Measurements from ENCODE around the gene STRAP. TPM values are rescaled to one million over a fixed set of nuclear protein-coding genes. Genes with fewer than 3 reads are reported as not detected.
A peak's percentile ranks its signal among the peaks of the same experiment; 100 is the strongest.

The STRAP gene
- total RNA-seq, 1 donor from 2014 or later: 31.9 TPM

- intact Hi-C loops (cut with DNase I): loop anchor here (5.0 kb wide), 1 partner anchor 580 kb away; no protein-coding TSS in a partner anchor
- TF ChIP-seq CTCF (IDR thresholded peaks at IDR 0.05) (no peak), POLR2A (IDR thresholded peaks at IDR 0.05) (no peak), POLR2AphosphoS5 (IDR thresholded peaks at IDR 0.05; ENCODE audit: insufficient read depth in 1 of 2, low read depth in 1 of 2) (no peak)
- DNase-seq (ENCODE audit: extremely low spot score in 2 of 2): no peak
- Histone ChIP-seq H3K4me1 (no peaks in the 10 kb centered on the region), H3K36me3 (no peaks in the 10 kb centered on the region), H3K27ac (no peak overlapping the region), H3K27me3 (no peaks in the 10 kb centered on the region), H3K9me3 (no peaks in the 10 kb centered on the region), H3K4me3 (no peak overlapping the region)
Measured at GRCh38 chr12:15852383-15852782, 29.8 kb upstream of the STRAP start.

DNA sequence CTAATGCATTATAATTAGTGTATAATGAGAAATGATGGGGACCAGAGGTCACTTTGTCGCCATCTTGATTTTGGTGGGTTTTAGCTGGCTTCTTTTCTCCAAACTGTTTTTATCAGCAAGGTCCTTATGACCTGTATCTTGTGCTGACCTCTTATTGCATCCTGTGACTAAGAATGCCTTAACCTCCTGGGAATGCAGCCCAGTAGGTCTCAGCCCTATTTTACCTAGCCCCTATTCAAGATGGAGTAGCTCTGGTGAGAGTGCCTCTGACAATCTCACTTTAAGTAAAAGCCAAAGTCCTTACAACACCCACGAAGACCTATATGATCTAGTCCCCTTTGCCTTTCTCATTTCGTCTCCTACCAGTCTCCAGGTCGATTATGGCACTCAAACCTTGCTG lies 28.3 kb upstream of the STRAP start:
- Histone ChIP-seq H3K27me3 (no peaks in the 10 kb centered on the region), H3K4me3 (no peak overlapping the region), H3K9me3 (no peaks in the 10 kb centered on the region), H3K4me1 (no peaks in the 10 kb centered on the region), H3K36me3 (no peaks in the 10 kb centered on the region), H3K27ac (no peak overlapping the region)
- intact Hi-C loops (cut with DNase I): loop anchor here (5.0 kb wide), 1 partner anchor 582 kb away; no protein-coding TSS in a partner anchor
- DNase-seq (ENCODE audit: extremely low spot score in 2 of 2): no peak
- TF ChIP-seq CTCF (IDR thresholded peaks at IDR 0.05) (no peak), POLR2AphosphoS5 (IDR thresholded peaks at IDR 0.05; ENCODE audit: insufficient read depth in 1 of 2, low read depth in 1 of 2) (no peak), POLR2A (IDR thresholded peaks at IDR 0.05) (no peak)

DNA sequence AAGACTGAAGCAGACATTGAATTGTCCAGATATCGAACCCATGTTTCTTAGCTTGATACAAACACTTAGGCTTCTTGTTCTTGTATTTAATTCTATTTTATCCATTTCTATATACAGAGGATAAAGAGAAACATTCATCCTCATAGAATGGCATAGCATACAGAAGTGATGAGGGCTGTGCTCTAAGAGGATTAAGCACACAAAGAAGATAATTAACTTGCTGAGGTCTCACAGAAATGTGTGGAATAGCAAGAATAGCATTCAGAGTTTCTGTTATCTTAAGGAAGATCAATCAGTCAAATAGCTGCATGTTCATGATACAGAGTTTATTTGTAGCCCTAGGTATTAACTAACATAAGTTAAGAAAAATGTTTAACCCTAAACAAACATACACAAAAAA lies 27.3 kb upstream of the STRAP start:
- intact Hi-C loops (cut with DNase I): loop anchor here (5.0 kb wide), 2 partner anchors 583 to 633 kb away; partner anchors contain the start of gene RERG
- no peaks in the 10 kb centered on the region for H3K27me3 ChIP-seq
- H3K4me1 ChIP-seq: no peaks in the 10 kb centered on the region
- no peaks in the 10 kb centered on the region for H3K9me3 ChIP-seq
- no peak overlapping the region for H3K27ac ChIP-seq
- TF ChIP-seq POLR2A (IDR thresholded peaks at IDR 0.05) (no peak), POLR2AphosphoS5 (IDR thresholded peaks at IDR 0.05; ENCODE audit: insufficient read depth in 1 of 2, low read depth in 1 of 2) (no peak), CTCF (IDR thresholded peaks at IDR 0.05) (no peak)
- H3K36me3 ChIP-seq: no peaks in the 10 kb centered on the region
- H3K4me3 ChIP-seq: no peak overlapping the region
- DNase-seq (ENCODE audit: extremely low spot score in 2 of 2): no peak

DNA sequence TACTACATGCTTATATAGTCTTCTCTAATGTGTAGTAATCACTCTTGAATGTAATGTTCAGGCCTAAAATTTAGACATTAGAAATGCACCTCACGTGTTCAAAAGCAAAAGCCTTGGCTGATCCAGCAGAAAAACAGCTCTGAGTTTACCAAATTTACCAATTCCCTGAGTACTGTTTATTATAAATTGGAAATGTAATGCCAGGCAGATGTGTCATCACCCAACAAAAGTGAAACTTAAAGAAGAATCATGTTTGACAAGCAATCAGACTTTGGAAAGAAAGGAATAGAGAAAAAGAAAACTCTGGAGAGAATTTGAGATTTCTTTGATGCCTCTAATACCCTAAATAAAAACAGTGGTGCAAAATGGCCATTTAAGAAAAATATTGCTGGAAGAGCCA lies 26.5 kb upstream of the STRAP start:
- no peaks in the 10 kb centered on the region for H3K36me3 ChIP-seq

More for the DNA sequence above, 26.5 kb upstream of the STRAP start:
- TF ChIP-seq POLR2A (IDR thresholded peaks at IDR 0.05) (no peak), POLR2AphosphoS5 (IDR thresholded peaks at IDR 0.05; ENCODE audit: insufficient read depth in 1 of 2, low read depth in 1 of 2) (no peak), CTCF (IDR thresholded peaks at IDR 0.05) (no peak)
- Histone ChIP-seq H3K27me3 (no peaks in the 10 kb centered on the region), H3K4me1 (no peaks in the 10 kb centered on the region), H3K27ac (peak overlapping the region; percentile 42), H3K9me3 (no peaks in the 10 kb centered on the region), H3K4me3 (no peak overlapping the region)
- no peak for DNase-seq (ENCODE audit: extremely low spot score in 2 of 2)
- intact Hi-C loops (cut with DNase I): loop anchor here (2.0 to 5.0 kb wide), 2 partner anchors 265 to 633 kb away; partner anchors contain the start of gene RERG
